Measurements from ENCODE around the gene TOB1.
A peak's percentile ranks its signal among the peaks of the same experiment; 100 is the strongest.

Gene TOB1

GRCh38 chr17:50904518-50905459 lies 38.6 kb upstream of the TOB1 start:
- DNase-seq = peak; percentile 61 to 97
- no peaks in the 10 kb centered on the region for H3K36me3 ChIP-seq
- intact Hi-C loops (cut with DNase I; ENCODE audit: low total_unique reads) = loop anchor here (2.0 kb wide), 1 partner anchor 40 kb away; no protein-coding TSS in a partner anchor

GRCh38 chr17:50903604-50904517 lies 37.7 kb upstream of the TOB1 start:
- Histone ChIP-seq H3K4me1 (peaks cover 6 to 41% (median 33%) of the 10 kb centered on the region in 4 donors), H3K27me3 (no peaks in the 10 kb centered on the region), H3K36me3 (no peaks in the 10 kb centered on the region), H3K9me3 (no peaks in the 10 kb centered on the region), H3K27ac (peak overlapping the region; percentile 92 to 96), H3K4me3 (no peak overlapping the region)
- intact Hi-C loops (cut with DNase I; ENCODE audit: low total_unique reads) = loop anchor here (2.0 kb wide), 1 partner anchor 39 kb away; no protein-coding TSS in a partner anchor
- TF ChIP-seq CTCF (IDR thresholded peaks at IDR 0.05) = no peak
- no peak for DNase-seq

More at GRCh38 chr17:50904518-50905459, 38.6 kb upstream of the TOB1 start:
- TF ChIP-seq CTCF (IDR thresholded peaks at IDR 0.05) = no peak
- H3K27me3 ChIP-seq = no peaks in the 10 kb centered on the region
- peak overlapping the region; percentile 92 to 96 for H3K27ac ChIP-seq
- peaks cover 6 to 44% (median 33%) of the 10 kb centered on the region in 4 donors for H3K4me1 ChIP-seq
- no peak overlapping the region for H3K4me3 ChIP-seq
- no peaks in the 10 kb centered on the region for H3K9me3 ChIP-seq

DNA sequence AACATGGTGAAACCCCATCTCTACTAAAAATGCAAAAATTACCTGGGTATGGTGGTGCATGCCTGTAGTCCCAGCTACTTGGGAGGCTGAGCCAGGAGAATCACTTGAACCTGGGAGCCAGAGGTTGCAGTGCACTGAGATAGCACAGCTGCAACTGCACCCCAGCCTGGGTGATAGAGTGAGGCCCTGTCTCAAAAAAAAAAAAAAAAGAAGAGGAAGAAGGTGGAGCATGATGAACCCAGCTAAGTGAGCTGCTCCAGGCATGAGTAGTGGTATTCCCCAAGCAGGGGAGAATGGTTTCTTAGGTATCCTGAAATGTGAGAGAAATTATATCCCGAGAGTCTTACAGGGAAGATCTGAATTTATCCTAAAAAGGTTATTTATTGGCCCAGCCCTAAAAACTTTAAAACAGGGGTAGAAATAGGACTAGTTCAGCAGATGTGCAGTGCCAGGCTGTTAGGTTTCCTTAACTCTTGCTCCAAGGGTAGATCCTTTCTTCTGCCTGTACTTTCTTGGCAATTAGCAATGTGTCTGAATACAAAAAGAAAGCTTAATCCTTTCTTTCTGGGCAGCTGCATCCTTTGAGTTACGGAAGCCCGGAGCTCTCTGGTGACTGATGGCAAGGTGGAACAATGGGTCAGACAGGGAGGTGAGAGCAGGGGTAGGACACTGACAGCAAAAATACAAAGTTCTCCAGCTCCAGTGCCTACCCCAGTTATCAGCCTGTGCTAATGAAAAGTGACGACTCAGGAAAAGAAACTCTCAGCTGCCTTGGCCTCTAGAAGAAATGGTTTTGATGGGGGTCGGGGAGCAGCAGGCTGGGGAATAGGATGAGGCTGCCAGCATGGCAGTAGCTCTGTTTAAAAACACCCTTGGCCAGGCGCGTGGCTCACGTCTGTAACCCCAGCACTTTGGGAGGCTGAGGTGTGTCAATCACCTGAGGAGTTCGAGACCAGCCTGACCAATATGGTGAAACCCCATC lies 36.5 kb upstream of the TOB1 start:
- no peak for TF ChIP-seq CTCF (IDR thresholded peaks at IDR 0.05)
- no peaks in the 10 kb centered on the region for H3K27me3 ChIP-seq
- no peak for DNase-seq
- intact Hi-C loops (cut with DNase I; ENCODE audit: low total_unique reads) = no loop called here
- no peaks in the 10 kb centered on the region for H3K36me3 ChIP-seq
- peaks cover 6 to 38% (median 33%) of the 10 kb centered on the region in 4 donors for H3K4me1 ChIP-seq
- H3K9me3 ChIP-seq = no peaks in the 10 kb centered on the region
- peak overlapping the region; percentile 92 to 96 for H3K27ac ChIP-seq
- no peak overlapping the region for H3K4me3 ChIP-seq

- no peak for DNase-seq
- no peaks in the 10 kb centered on the region for H3K9me3 ChIP-seq
- no peak overlapping the region for H3K4me3 ChIP-seq
- intact Hi-C loops (cut with DNase I; ENCODE audit: low total_unique reads) = no loop called here
- H3K27me3 ChIP-seq = no peaks in the 10 kb centered on the region
- peaks cover 6 to 32% (median 27%) of the 10 kb centered on the region in 4 donors for H3K4me1 ChIP-seq
- no peaks in the 10 kb centered on the region for H3K36me3 ChIP-seq
- H3K27ac ChIP-seq = no peak overlapping the region
- TF ChIP-seq CTCF (IDR thresholded peaks at IDR 0.05) = no peak
Measured at GRCh38 chr17:50900383-50900892, 34.3 kb upstream of the TOB1 start.
